Suprapubic skin (tissue), 3 donors: ENCODE measurements around the gene POLE3.

Experiments used
- CTCF ChIP-seq, 2 donors: fragments of 200-600 bp in 1 of 2; fragments of 450-650 bp in 1 of 2; sonication (generic) in 1 of 2; IDR thresholded peaks; one replicate each; pipeline ENCODE4 v1.5.1; 2016 to 2019; ENCODE audit warnings: antibody characterized with exemption in 2 of 2, mild to moderate bottlenecking in 1 of 2, moderate library complexity in 1 of 2
- POLR2A ChIP-seq, 2 donors: fragments of 450-650 bp; IDR thresholded peaks; one replicate each; pipeline ENCODE4 v1.6.1; 2017; ENCODE audit warnings: antibody characterized with exemption in 2 of 2, mild to moderate bottlenecking in 2 of 2, moderate library complexity in 2 of 2

GRCh38 chr9:113390192-113390960, 20.1 kb downstream of the POLE3 start:
- TF ChIP-seq CTCF (IDR thresholded peaks at IDR 0.05) (no peak), POLR2A (IDR thresholded peaks at IDR 0.05) (no peak)
